K562 (cell line): Measurements from ENCODE around the gene ZDHHC24. TPM values are rescaled to one million over a fixed set of nuclear protein-coding genes. Genes with fewer than 3 reads are reported as not detected.

Source experiments
- BCOR ChIP-seq: fragments of 450-650 bp; IDR thresholded peaks from 2 replicates; pipeline ENCODE4 v1.6.1; 2016
- FOXM1 ChIP-seq, 2 experiments: fragments of 450-650 bp in 1 of 2; sonication (generic) in 1 of 2; formaldehyde crosslinking in 1 of 2; IDR thresholded peaks; 2 replicates each; pipeline versions ENCODE4 v1.6.1 to v1.9.0; 2017 to 2022; ENCODE audit warnings: low read depth in 2 of 2, mild to moderate bottlenecking in 2 of 2, missing genetic modification reagents in 1 of 2, moderate library complexity in 1 of 2
- HDAC2 ChIP-seq: fragments of 450-650 bp; IDR thresholded peaks from 2 replicates; pipeline ENCODE4 v1.6.1; 2016; ENCODE audit warnings: mild to moderate bottlenecking
- HNRNPL ChIP-seq: fragments of 200-400 bp; formaldehyde crosslinking; IDR thresholded peaks from 2 replicates; pipeline ENCODE4 v1.6.1; 2017; ENCODE audit warnings: low read depth, mild to moderate bottlenecking, low read length
- KLF10 ChIP-seq: fragments of 250-450 bp; sonication (Bioruptor Pico); IDR thresholded peaks from 2 replicates; pipeline ENCODE4 v1.6.1; 2021; ENCODE audit warnings: matching md5 sums
- POLR3G ChIP-seq: IDR thresholded peaks from 2 replicates; pipeline ENCODE4 v1.6.1; 2011; ENCODE audit not compliant: insufficient read length, insufficient replicate concordance; ENCODE audit errors: extremely low read depth
- RBM25 ChIP-seq: fragments of 200-400 bp; formaldehyde crosslinking; IDR thresholded peaks from 2 replicates; pipeline ENCODE4 v1.6.1; 2018; ENCODE audit warnings: low read length, low read depth, moderate library complexity; ENCODE audit not compliant: severe bottlenecking
- RUNX1 ChIP-seq: sonication (generic); IDR thresholded peaks from 2 replicates; pipeline ENCODE4 v1.6.1; 2016; ENCODE audit warnings: antibody characterized with exemption, low read depth
- ZNF197 ChIP-seq: fragments of 200-800 bp; sonication (Bioruptor generic); IDR thresholded peaks from 2 replicates; pipeline ENCODE4 v1.6.1; 2016; ENCODE audit warnings: low read depth, missing genetic modification characterization, missing compliant biosample characterization
- polyA plus RNA-seq, 8 experiments: library from polyadenylated mRNA; depleted of rRNA in 4 of 8; stranded (reverse) in 5 of 8; unstranded in 3 of 8; fragments of >200 nt; fragmentation: Nextera tagmentation in 2 of 8; fragmentation: Illumina TruSeq in 1 of 8; extraction: Ambion mirVana in 2 of 8; extraction: Trizol in 1 of 8; gene quantifications; 2 replicates each; pipeline versions ENCODE4 v1.2.1 to v1.2.3, GENCODE V29; 2011 to 2014; ENCODE audit warnings: inconsistent platforms in 1 of 8, missing spikeins in 1 of 8
- total RNA-seq, 7 experiments: library from RNA; depleted of rRNA in 6 of 7; stranded (reverse); fragments of >200 nt in 6 of 7; fragmentation: Illumina TruSeq in 2 of 7; extraction: Trizol in 2 of 7; gene quantifications; 2 replicates each; pipeline versions ENCODE4 v1.2.1 to v1.2.3, GENCODE V29; 2011 to 2021; ENCODE audit warnings: low replicate concordance in 1 of 7
- TF ChIP-seq, protein P1 (sequence below): fragments of 450-650 bp; formaldehyde crosslinking; IDR thresholded peaks from 2 replicates; pipeline ENCODE4 v1.4.0; 2022; ENCODE audit warnings: missing genetic modification characterization
- TF ChIP-seq, protein P2 (sequence below), 2 experiments: IDR thresholded peaks; 2 replicates each; pipeline ENCODE4 v1.6.1; 2012; ENCODE audit warnings: improper control_type of control experiment in 2 of 2, low read depth in 2 of 2, low read length in 2 of 2, borderline replicate concordance in 1 of 2
- TF ChIP-seq, protein P3 (sequence below): conservative IDR thresholded peaks from 2 replicates; pipeline ENCODE4 v1.6.1; 2011; ENCODE audit warnings: low read depth, mild to moderate bottlenecking, low read length; ENCODE audit not compliant: control insufficient read depth

ZDHHC24 gene
- total and polyA plus RNA-seq, 9 of the 15 experiments (the other 6 are each of a cell fraction or from before 2014, with no cell fraction given): 0.45 to 11.2 (median 2.7) TPM

DNA sequence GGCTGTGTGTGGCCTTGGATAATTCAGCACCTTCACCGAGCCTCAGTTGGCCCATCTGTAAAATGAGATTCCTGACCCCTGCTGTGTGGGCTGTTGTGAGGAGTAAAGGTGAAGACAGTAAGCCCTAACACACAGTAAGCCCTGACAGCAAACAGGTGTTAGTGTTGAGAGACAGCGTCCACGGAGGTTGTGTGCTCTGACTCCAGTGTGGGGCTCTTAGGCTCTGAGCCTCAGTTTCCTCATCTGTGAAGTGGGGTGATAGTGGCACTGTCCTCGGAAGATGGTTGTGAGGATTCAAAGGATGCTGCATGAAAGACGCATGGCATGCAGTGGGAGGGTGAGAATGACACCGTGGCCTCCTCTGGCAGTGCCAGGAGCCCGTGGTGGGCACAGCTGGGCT is 51.4 kb downstream of the ZDHHC24 start (continued):
- TF ChIP-seq, protein P1, sequence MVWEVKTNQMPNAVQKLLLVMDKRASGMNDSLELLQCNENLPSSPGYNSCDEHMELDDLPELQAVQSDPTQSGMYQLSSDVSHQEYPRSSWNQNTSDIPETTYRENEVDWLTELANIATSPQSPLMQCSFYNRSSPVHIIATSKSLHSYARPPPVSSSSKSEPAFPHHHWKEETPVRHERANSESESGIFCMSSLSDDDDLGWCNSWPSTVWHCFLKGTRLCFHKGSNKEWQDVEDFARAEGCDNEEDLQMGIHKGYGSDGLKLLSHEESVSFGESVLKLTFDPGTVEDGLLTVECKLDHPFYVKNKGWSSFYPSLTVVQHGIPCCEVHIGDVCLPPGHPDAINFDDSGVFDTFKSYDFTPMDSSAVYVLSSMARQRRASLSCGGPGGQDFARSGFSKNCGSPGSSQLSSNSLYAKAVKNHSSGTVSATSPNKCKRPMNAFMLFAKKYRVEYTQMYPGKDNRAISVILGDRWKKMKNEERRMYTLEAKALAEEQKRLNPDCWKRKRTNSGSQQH (CRISPR knock-in tag): no peak
- TF ChIP-seq ZNF197 (CRISPR knock-in tag): no peak
- no peak for TF ChIP-seq RUNX1
- no peak for TF ChIP-seq POLR3G
- peak; percentile 78 for TF ChIP-seq BCOR
- TF ChIP-seq KLF10 (CRISPR knock-in tag): no peak
- 0 out of 2 replicates have a peak, but pooled peaks have one; percentile 29 for TF ChIP-seq HDAC2
- no peak for TF ChIP-seq HNRNPL
- TF ChIP-seq FOXM1 (IDR thresholded peaks at IDR 0.05; ENCODE audit: low read depth): no peak
- no peak for TF ChIP-seq FOXM1 (CRISPR knock-in tag; IDR thresholded peaks at IDR 0.05; ENCODE audit: low read depth)
- peak; percentile 66 for TF ChIP-seq RBM25
- TF ChIP-seq, protein P2, sequence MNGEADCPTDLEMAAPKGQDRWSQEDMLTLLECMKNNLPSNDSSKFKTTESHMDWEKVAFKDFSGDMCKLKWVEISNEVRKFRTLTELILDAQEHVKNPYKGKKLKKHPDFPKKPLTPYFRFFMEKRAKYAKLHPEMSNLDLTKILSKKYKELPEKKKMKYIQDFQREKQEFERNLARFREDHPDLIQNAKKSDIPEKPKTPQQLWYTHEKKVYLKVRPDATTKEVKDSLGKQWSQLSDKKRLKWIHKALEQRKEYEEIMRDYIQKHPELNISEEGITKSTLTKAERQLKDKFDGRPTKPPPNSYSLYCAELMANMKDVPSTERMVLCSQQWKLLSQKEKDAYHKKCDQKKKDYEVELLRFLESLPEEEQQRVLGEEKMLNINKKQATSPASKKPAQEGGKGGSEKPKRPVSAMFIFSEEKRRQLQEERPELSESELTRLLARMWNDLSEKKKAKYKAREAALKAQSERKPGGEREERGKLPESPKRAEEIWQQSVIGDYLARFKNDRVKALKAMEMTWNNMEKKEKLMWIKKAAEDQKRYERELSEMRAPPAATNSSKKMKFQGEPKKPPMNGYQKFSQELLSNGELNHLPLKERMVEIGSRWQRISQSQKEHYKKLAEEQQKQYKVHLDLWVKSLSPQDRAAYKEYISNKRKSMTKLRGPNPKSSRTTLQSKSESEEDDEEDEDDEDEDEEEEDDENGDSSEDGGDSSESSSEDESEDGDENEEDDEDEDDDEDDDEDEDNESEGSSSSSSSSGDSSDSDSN (IDR thresholded peaks at IDR 0.05; ENCODE audit: borderline replicate concordance in 1 of 2, low read depth in 2 of 2, low read length in 2 of 2): no peak
- TF ChIP-seq, protein P3, sequence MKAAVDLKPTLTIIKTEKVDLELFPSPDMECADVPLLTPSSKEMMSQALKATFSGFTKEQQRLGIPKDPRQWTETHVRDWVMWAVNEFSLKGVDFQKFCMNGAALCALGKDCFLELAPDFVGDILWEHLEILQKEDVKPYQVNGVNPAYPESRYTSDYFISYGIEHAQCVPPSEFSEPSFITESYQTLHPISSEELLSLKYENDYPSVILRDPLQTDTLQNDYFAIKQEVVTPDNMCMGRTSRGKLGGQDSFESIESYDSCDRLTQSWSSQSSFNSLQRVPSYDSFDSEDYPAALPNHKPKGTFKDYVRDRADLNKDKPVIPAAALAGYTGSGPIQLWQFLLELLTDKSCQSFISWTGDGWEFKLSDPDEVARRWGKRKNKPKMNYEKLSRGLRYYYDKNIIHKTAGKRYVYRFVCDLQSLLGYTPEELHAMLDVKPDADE: no peak
- TF ChIP-seq, all 486 proteins: peak for 6
